Hematopoietic multipotent progenitor cell (in vitro differentiated cells): ENCODE measurements around the gene PLK3. TPM values are rescaled to one million over a fixed set of nuclear protein-coding genes. Genes with fewer than 3 reads are reported as not detected.
A peak's percentile ranks its signal among the peaks of the same experiment; 100 is the strongest.

Source experiments
- DNase-seq, 3 donors: peaks; one replicate each; pipeline ENCODE4 v3.0.0-alpha.2; 2011 to 2015; ENCODE audit warnings: low read depth in 2 of 3, low spot score in 2 of 3
- small RNA-seq: library from RNA; depleted of rRNA; stranded (forward); fragments of <200 nt; gene quantifications from one replicate; pipeline ENCODE3, GENCODE V24; 2012
- total RNA-seq: library from RNA; depleted of rRNA; stranded (reverse); fragments of >200 nt; gene quantifications from one replicate; pipeline ENCODE4 v1.2.3, GENCODE V29; 2012

PLK3 gene
- total RNA-seq, 1 donor, result 48.5 TPM

GRCh38 chr1:44849575-44850132 lies 49.5 kb downstream of the PLK3 start:
- DNase-seq, result no peak

GRCh38 chr1:44851308-44851707 lies 51.1 kb downstream of the PLK3 start:
- no peak for DNase-seq

GRCh38 chr1:44853201-44853600 lies 53.0 kb downstream of the PLK3 start:
- no peak for DNase-seq

- no peak for DNase-seq
Observed at GRCh38 chr1:44854970-44855369, 54.8 kb downstream of the PLK3 start.

Small RNA genes lying within 50 kb of the gene (small RNA-seq; reads per million reads assigned to genes)
- gene AL136380.1 (not detected), gene SNORD38A (2,387 reads per million, percentile 99 among the genes with 10 or more reads in this experiment), gene SNORD38B (not detected), gene SNORD46 (50.1 reads per million, percentile 96 among the genes with 10 or more reads in this experiment), gene SNORD55 (not detected)

Other genes with a start within 250 kb of the PLK3 start
- 12.7 TPM for gene TMEM53, start 125.9 kb upstream of the PLK3 start, total RNA-seq
- 339 TPM for gene ARMH1, start 125.7 kb upstream of the PLK3 start, total RNA-seq
- not detected for gene RNU5D-1, start 69.2 kb upstream of the PLK3 start, total RNA-seq
- gene KIF2C, start 60.5 kb upstream of the PLK3 start, total RNA-seq, result 3.0 TPM
- 3,219 TPM for gene RPS8, start 24.8 kb upstream of the PLK3 start, total RNA-seq
- 0.27 TPM for gene BEST4, start 12.2 kb upstream of the PLK3 start, total RNA-seq
- gene DYNLT4, start 7.0 kb downstream of the PLK3 start, total RNA-seq, result 2.2 TPM
- 3.5 TPM for gene BTBD19, start 8.1 kb downstream of the PLK3 start, total RNA-seq
- 0.27 TPM for gene PTCH2, start 42.9 kb downstream of the PLK3 start, total RNA-seq
- gene EIF2B3, start 186.2 kb downstream of the PLK3 start, total RNA-seq, result 13.7 TPM
- 27.2 TPM for gene HECTD3, start 210.9 kb downstream of the PLK3 start, total RNA-seq
- gene UROD, start 211.9 kb downstream of the PLK3 start, total RNA-seq, result 290 TPM